ENCODE results near the gene E2F7. TPM values are rescaled to one million over a fixed set of nuclear protein-coding genes. Genes with fewer than 3 reads are reported as not detected.

E2F7 gene
- total RNA-seq, 1 experiment from 2014 or later: 19.5 TPM

DNA sequence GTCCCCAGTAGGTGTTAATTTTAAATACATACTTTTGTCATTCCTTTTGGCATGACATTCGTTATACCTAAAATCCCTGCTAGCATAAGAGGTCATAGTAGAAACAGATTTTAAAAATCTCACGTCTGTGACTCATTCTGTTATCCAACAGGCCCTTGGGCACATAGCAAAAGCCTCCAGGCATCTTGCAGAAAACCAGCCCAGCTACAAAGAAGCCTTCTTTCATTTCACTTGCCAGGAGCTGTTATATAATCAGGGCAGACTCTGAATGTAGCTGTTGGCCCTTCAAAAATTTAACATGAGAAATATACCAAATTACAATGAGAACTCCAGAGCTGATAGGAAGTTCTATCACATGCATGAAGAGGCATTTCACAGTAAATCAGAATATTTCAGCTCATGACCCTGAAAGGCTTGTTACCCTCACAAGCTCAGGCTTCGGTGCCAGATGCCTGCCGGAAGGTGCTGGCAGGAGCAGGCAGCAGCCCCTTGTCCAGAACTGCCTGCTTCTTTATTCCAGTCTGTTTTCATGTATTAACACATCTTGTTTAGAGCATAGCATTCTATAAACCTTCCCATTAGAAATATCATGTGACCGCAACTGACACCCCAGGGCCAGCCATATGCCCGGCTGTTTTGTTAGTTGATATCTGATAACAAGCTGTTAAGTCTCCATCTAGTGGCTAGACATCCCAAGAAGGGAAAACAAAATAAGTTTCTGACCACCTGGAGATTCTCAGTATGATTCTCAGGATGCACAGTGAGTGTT is 17.8 kb downstream of the E2F7 start:
- Histone ChIP-seq H3K4me3 (replicated peaks in 1 of 2; ENCODE audit: low read depth in 1 of 2, low read length in 2 of 2) (no peak overlapping the region), H3K9ac (ENCODE audit: low read length) (no peak overlapping the region), H3K9me2 (ENCODE audit: insufficient read depth) (no peaks in the 10 kb centered on the region), H2AFZ (ENCODE audit: low read depth, low read length, poor library complexity, severe bottlenecking) (no peak overlapping the region), H3K79me2 (ENCODE audit: insufficient read depth, low read length) (peaks cover 5% of the 10 kb centered on the region; the same call in 1 of the 2 replicates), H3K27me3 (ENCODE audit: insufficient read depth, low read length) (no peaks in the 10 kb centered on the region), H3K4me1 (ENCODE audit: control insufficient read depth in 1 of 2, insufficient read depth in 2 of 2, low read length in 2 of 2) (no peaks in the 10 kb centered on the region), H3K27ac (ENCODE audit: low read depth, low read length) (no peak overlapping the region), H3K36me3 (ENCODE audit: control insufficient read depth in 1 of 2, insufficient read depth in 2 of 2, low read length in 2 of 2) (peaks cover 25 to 50% of the 10 kb centered on the region in 2 experiments), H3K4me2 (ENCODE audit: low read length) (no peak overlapping the region), H3K9me3 (ENCODE audit: control insufficient read depth in 1 of 2, insufficient read depth in 1 of 2, low read depth in 1 of 2, low read length in 2 of 2) (no peaks in the 10 kb centered on the region), H4K20me1 (ENCODE audit: insufficient read depth) (no peaks in the 10 kb centered on the region; the same call in 1 of the 2 replicates)
- no TSS peak for BruUV-seq (replicated peaks)
- ChIA-PET RAD21 (ENCODE audit: low non-redundant PET in 1 of 2, low total read pairs in 2 of 2, uncharacterized antibody in 2 of 2, unreplicated experiment in 2 of 2) (no interaction called here), CTCF (no interaction called here), POLR2A (no interaction called here)
- intact Hi-C loops (cut with micrococcal nuclease): no loop called here
- no peak for DNase-seq (ENCODE audit: low read depth, low spot score)
- TF ChIP-seq CTCF (IDR thresholded peaks at IDR 0.05 in 2 of 3, conservative IDR thresholded peaks at IDR 0.05 in 1 of 3; ENCODE audit: borderline replicate concordance in 1 of 3, insufficient read depth in 1 of 3, low read depth in 2 of 3, low read length in 2 of 3) (no peak), JUND (IDR thresholded peaks at IDR 0.05) (no peak), RAD21 (IDR thresholded peaks at IDR 0.05; ENCODE audit: low read depth) (0 out of 2 replicates have a peak, but pooled peaks have one; percentile 9)
- ATAC-seq: no peak

GRCh38 chr12:77046468-77046867 is 18.9 kb downstream of the E2F7 start:
- ChIA-PET POLR2A (no interaction called here), RAD21 (ENCODE audit: low non-redundant PET in 1 of 2, low total read pairs in 2 of 2, uncharacterized antibody in 2 of 2, unreplicated experiment in 2 of 2) (no interaction called here), CTCF (no interaction called here)
- Histone ChIP-seq H4K20me1 (ENCODE audit: insufficient read depth) (no peaks in the 10 kb centered on the region; the same call in 1 of the 2 replicates), H3K36me3 (ENCODE audit: control insufficient read depth in 1 of 2, insufficient read depth in 2 of 2, low read length in 2 of 2) (peaks cover 30 to 61% of the 10 kb centered on the region in 2 experiments), H3K9me2 (ENCODE audit: insufficient read depth) (no peaks in the 10 kb centered on the region), H3K4me1 (ENCODE audit: control insufficient read depth in 1 of 2, insufficient read depth in 2 of 2, low read length in 2 of 2) (no peaks in the 10 kb centered on the region), H3K27ac (ENCODE audit: low read depth, low read length) (no peak overlapping the region), H2AFZ (ENCODE audit: low read depth, low read length, poor library complexity, severe bottlenecking) (no peak overlapping the region), H3K9me3 (ENCODE audit: control insufficient read depth in 1 of 2, insufficient read depth in 1 of 2, low read depth in 1 of 2, low read length in 2 of 2) (no peaks in the 10 kb centered on the region), H3K79me2 (ENCODE audit: insufficient read depth, low read length) (no peaks in the 10 kb centered on the region), H3K4me3 (replicated peaks in 1 of 2; ENCODE audit: low read depth in 1 of 2, low read length in 2 of 2) (no peak overlapping the region), H3K27me3 (ENCODE audit: insufficient read depth, low read length) (no peaks in the 10 kb centered on the region), H3K4me2 (ENCODE audit: low read length) (no peak overlapping the region), H3K9ac (ENCODE audit: low read length) (no peak overlapping the region)
- ATAC-seq (no peak), DNase-seq (ENCODE audit: low read depth, low spot score) (no peak)
- TF ChIP-seq RAD21 (IDR thresholded peaks at IDR 0.05; ENCODE audit: low read depth) (no peak), SIN3A (IDR thresholded peaks at IDR 0.05; ENCODE audit: low read depth) (no peak), ZBTB33 (IDR thresholded peaks at IDR 0.05; ENCODE audit: extremely low read depth, insufficient replicate concordance, low read length) (no peak)
- TF ChIP-seq, protein P1, sequence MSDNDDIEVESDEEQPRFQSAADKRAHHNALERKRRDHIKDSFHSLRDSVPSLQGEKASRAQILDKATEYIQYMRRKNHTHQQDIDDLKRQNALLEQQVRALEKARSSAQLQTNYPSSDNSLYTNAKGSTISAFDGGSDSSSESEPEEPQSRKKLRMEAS (IDR thresholded peaks at IDR 0.05): no peak
- no TSS peak for BruUV-seq (replicated peaks)
- intact Hi-C loops (cut with micrococcal nuclease): no loop called here
